ENCODE measurements around the gene NR2E1. TPM values are rescaled to one million over a fixed set of nuclear protein-coding genes. Genes with fewer than 3 reads are reported as not detected.

The NR2E1 gene
- total RNA-seq, 1 donor from 2014 or later: not detected

GRCh38 chr6:108163267-108163643 is 2.6 kb upstream of the NR2E1 start:
- H3K9me3 ChIP-seq: no peaks in the 10 kb centered on the region
- no peak for DNase-seq
- H3K4me3 ChIP-seq: no peak overlapping the region
- H3K27ac ChIP-seq: no peak overlapping the region
- peaks cover 36% of the 10 kb centered on the region for H3K4me1 ChIP-seq
- H3K36me3 ChIP-seq: no peaks in the 10 kb centered on the region
- no peak for ATAC-seq
- intact Hi-C loops (cut with DNase I): no loop called here
- TF ChIP-seq CTCF (IDR thresholded peaks at IDR 0.05): no peak
- peaks cover 99% of the 10 kb centered on the region for H3K27me3 ChIP-seq

- ATAC-seq: no peak
- peaks cover 43% of the 10 kb centered on the region for H3K4me1 ChIP-seq
- no peak for DNase-seq
- TF ChIP-seq CTCF (IDR thresholded peaks at IDR 0.05): no peak
- H3K36me3 ChIP-seq: no peaks in the 10 kb centered on the region
- peaks cover 99% of the 10 kb centered on the region for H3K27me3 ChIP-seq
- intact Hi-C loops (cut with DNase I): no loop called here
- H3K27ac ChIP-seq: no peak overlapping the region
- H3K4me3 ChIP-seq: no peak overlapping the region
- H3K9me3 ChIP-seq: no peaks in the 10 kb centered on the region
These were observed 1.9 kb upstream of the NR2E1 start for GRCh38 chr6:108163644-108164542.

- Histone ChIP-seq H3K27ac (no peak overlapping the region), H3K4me3 (no peak overlapping the region), H3K4me1 (peaks cover 48% of the 10 kb centered on the region), H3K9me3 (no peaks in the 10 kb centered on the region), H3K36me3 (no peaks in the 10 kb centered on the region), H3K27me3 (peaks cover 99% of the 10 kb centered on the region)
- TF ChIP-seq CTCF (IDR thresholded peaks at IDR 0.05): no peak
- intact Hi-C loops (cut with DNase I): no loop called here
- ATAC-seq (no peak), DNase-seq (no peak)
These were observed 1.3 kb upstream of the NR2E1 start for GRCh38 chr6:108164543-108164814.

GRCh38 chr6:108164815-108165706 is 761 bp upstream of the NR2E1 start:
- no peaks in the 10 kb centered on the region for H3K36me3 ChIP-seq
- H3K9me3 ChIP-seq: no peaks in the 10 kb centered on the region
- H3K4me1 ChIP-seq: peaks cover 50% of the 10 kb centered on the region
- no peak for TF ChIP-seq CTCF (IDR thresholded peaks at IDR 0.05)
- H3K4me3 ChIP-seq: no peak overlapping the region
- DNase-seq: no peak
- peaks cover 100% of the 10 kb centered on the region for H3K27me3 ChIP-seq
- intact Hi-C loops (cut with DNase I): no loop called here
- no peak for ATAC-seq
- no peak overlapping the region for H3K27ac ChIP-seq

GRCh38 chr6:108166664-108167448 is 1.0 kb downstream of the NR2E1 start:
- H3K4me1 ChIP-seq: peaks cover 50% of the 10 kb centered on the region
- H3K27me3 ChIP-seq: peaks cover 100% of the 10 kb centered on the region
- no peak for ATAC-seq
- H3K9me3 ChIP-seq: no peaks in the 10 kb centered on the region
- DNase-seq: no peak
- H3K4me3 ChIP-seq: no peak overlapping the region
- intact Hi-C loops (cut with DNase I): no loop called here
- TF ChIP-seq CTCF (IDR thresholded peaks at IDR 0.05): no peak
- no peak overlapping the region for H3K27ac ChIP-seq
- no peaks in the 10 kb centered on the region for H3K36me3 ChIP-seq
